SW 1271 (cell line): ENCODE results near the gene MYO7B.
"Not testable (repeated sequence)": the region's sequence is repeated elsewhere in the genome, so short reads cannot be mapped to it uniquely, and the experiment has no call there.

Source experiments
- DNase-seq, 2 experiments: peaks; one replicate each; lab custom pipeline; 2025; lab: John Stamatoyannopoulos, UW

MYO7B gene

DNA sequence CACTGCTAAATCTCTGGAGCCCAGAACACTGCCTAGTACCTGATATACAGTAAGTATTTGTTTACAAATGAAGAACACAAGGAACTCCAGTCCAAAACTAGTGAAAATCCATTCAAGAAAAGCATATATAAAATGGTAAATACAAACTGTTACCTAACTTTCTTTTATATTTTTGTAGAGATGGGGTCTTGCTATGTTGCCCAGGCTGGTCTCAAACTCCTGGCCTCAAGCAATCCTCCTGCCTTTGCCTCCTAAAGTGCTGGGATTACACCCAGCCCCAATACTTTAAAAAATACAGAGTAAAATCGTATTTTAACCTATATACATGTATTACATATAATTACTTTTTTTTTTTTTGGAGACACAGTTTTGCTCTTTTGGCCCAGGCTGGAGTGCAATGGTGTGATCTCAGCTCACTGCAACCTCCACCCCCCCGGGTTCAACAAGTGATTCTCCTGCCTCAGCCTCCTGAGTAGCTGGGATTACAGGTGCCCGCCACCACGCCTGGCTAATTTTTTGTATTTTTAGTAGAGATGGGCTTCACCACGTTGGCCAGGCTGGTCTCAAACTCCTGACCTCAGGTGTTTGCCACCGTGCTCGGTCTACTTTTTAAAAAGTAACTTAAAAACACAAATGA, 11.2 kb upstream of the MYO7B start:
- not testable (repeated sequence) for DNase-seq

- peak in 1 of 2 experiments; percentile 22 for DNase-seq
Observed at GRCh38 chr2:127525691-127526131, 9.8 kb upstream of the MYO7B start.

GRCh38 chr2:127526132-127527000, 9.1 kb upstream of the MYO7B start, which contains the start of gene IWS1:
Gene IWS1 (minus strand): TSS chr2:127526489. CDS start chr2:127526208, 281 bp downstream.
- DNase-seq = peak; percentile 87 to 97

- no peak for DNase-seq
Observed at GRCh38 chr2:127527001-127527804, 8.3 kb upstream of the MYO7B start.

GRCh38 chr2:127528487-127528886, 7.0 kb upstream of the MYO7B start:
- DNase-seq = no peak

GRCh38 chr2:127529416-127529815, 6.1 kb upstream of the MYO7B start:
- DNase-seq = not testable (repeated sequence)

DNA sequence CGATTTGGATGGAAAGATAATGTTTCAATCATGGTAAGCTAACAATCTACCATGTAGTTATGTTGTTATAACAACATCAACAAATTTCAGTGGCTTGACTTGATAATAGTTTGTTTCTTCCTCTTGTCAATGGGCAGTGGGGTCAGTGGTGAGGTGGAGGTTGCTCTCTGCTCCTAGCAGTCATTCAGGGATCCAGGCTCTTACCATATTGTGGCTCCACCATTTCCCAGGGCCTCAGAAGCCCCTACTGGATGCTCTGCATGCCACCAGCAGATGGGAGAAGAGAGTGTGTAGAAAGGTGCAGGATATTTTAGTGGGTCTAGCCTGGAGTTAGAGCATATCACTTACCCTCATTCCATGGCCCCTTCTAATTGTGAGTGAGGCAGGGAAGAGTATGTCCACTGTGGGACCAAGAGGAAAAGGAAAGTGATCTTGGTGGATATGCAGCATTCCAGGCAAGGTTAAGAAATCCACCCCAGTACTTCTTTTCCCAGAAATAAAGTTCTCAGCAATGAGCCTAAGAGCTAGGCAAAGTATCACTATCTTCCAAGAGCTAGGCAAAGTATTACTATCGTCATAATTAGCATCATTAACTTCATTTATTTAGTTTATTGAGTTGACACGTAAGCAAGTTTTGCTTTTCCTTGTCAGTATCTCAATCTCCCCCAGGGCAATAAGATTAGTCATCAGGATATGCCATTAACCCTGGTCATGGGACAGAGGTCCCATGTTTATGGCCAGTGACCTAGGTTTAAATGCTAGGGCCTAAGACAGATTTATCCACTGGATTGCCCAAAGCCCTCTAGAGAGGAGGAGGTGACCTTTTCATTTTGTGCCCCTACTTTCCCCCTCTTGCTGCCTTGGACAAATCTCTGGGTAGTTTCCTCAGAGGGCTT, 5.0 kb upstream of the MYO7B start:
- DNase-seq = no peak

DNA sequence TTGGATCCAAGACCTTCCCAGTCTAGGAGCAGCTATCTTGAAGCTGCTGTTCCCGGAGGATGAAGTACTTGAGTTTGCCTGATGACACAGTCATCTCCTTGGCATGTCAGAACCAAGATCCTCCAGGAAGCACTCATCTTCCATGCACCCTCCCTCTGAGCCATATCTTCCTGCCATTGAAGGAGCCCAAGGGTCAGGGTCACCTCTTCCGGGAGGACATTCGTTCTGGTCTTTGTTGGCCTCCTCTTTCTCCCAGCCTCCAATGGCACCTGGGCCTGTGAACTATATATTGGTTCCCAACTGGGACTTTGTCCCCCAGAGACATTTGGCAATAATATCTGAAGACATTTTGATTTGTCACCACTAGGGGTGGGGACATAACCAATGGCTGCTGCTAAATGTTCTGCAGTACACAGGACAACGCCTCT, 4.2 kb upstream of the MYO7B start:
- no peak for DNase-seq

DNA sequence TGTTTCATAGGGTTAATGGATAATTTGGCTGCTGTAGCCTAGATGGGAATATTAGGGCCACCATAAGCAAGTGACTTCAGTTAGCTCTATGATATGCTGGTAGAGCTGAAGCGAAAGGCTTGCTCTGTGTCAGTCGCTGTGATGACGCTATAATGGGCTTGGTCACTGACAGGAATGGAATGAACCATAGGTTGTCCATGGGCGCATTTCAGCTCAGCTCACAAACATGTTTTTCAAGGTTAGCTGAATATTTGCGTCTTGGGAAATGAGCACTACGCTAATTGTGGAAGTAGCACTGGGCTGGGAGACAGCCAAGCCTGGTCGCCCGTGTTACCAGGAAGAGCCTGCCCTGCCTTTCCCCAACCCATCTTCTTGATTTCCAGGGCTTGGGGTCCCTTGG, 3.2 kb upstream of the MYO7B start:
- no peak for DNase-seq

GRCh38 chr2:127535918-127536317, 435 bp downstream of the MYO7B start:
- DNase-seq = no peak

- no peak for DNase-seq
Observed at GRCh38 chr2:127536707-127537541, 1.4 kb downstream of the MYO7B start.

GRCh38 chr2:127537644-127538043, 2.2 kb downstream of the MYO7B start:
- DNase-seq = no peak

GRCh38 chr2:127541809-127542208, 6.3 kb downstream of the MYO7B start:
- DNase-seq = no peak

DNA sequence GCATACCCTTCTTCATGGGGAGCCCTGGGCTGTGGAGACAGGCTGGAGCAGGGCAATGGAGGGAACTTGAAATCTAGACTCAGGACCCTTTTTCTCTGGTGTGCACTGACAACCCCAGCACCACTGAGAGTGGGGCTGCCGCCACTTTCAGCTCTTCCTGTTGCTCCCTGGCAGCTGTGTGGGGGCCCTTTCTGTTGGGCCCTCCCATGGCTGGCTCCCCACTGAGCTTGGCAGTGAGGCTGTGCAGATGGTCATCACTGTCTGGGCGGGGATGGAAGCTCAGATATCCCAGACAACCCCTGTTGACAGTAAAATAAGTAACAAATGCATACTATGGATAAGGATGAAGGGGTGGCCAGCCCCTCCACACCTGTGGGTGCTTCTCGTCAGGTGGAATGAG, 6.7 kb downstream of the MYO7B start:
- DNase-seq = no peak

DNA sequence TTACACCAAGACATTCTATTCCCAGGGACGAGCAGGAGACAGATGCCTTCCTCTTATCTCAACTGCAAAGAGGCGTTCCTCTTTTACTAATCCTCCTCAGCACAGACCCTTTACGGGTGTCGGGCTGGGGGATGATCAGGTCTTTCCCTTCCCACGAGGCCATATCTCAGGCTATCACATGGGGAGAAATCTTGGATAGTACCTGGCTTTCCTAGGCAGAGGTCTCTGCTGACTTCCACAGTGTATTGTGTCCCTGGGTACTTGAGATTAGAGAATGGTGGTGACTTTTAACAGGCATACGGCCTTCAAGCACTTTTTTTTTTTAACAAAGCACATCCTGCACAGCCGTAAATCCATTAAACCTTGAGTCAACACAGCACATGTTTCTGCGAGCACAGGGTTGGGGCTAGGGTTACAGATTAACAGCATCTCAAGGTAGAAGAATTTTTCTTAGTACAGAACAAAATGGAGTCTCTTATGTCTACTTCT, 7.6 kb downstream of the MYO7B start:
- not testable (repeated sequence) for DNase-seq

DNA sequence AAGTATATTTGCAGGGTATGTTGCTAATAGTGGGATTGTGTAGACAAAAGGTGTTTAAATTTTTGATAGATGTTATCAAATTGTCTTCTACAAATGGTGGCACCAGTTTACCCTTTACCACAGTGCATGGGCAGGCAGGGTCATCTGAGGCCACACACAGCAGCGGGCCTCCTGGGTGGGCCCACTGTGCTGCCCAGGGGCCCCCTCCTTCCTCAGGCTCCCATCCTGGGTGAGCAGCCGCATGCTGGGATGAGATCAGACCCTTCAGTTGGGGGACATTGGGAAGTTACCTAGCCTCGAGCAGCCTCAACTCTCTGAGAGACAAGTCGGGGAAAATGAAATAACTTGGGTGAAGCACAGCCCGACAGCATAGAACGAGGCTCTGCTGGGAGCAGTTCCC, 9.7 kb downstream of the MYO7B start:
- no peak for DNase-seq

- DNase-seq = no peak
Observed at GRCh38 chr2:127545796-127546195, 10.3 kb downstream of the MYO7B start.

GRCh38 chr2:127546797-127547196, 11.3 kb downstream of the MYO7B start:
- DNase-seq = no peak

DNA sequence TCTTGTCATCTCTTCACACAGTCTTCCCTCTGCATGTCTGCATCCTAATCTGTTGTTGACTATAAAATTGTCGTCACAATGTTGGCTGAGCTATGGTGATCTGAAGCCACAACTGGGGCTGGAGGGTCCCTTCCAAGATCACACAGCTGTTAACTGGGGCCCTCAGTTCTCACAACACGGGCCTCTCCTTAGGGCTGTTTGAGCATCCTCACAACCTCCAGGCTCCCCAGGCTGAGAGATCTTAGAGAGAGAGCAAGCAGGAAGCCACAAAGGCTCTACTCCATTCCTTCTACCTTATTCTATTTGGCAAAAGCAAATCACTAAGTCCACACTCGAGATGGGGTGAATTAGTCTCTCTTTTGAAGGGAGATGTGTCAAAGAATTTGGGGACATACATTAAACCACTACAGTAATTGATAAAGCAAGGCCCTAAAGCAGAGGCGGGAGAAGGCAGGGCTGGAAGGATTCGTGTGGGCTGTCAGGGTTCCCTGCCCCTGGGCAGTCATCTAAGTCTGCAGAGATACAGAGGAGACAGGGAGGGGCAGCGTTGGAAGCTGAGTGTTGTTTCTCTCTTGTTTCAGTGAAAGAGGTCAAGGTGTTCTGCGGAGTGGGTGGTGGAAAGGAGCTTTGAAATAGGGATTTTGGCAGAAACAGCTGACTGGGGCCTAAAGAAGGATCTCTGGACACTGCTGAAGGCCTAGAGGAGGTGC, 15.9 kb downstream of the MYO7B start:
- DNase-seq = no peak

DNA sequence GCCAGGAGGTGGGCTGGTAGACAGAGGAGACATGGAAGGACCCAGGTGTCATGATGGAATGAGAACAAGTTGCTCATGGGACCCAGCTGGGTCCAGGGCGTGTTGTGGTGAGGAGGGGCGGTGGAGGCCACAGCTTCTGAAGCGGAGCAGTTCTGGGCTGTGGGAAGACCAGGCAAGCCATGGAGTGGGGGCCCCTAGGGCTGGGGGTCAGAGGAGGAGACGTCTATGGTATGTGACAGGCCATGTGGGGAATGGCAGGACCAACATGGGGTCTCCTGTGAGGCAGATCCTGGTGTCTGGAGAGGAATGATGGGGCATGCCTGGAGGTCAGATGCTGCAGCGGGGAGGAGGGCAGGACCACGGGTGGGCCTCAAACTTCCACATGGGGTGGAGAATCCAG, 16.9 kb downstream of the MYO7B start:
- no peak for DNase-seq
